ENCODE data around the gene NMT1.
"Not testable (repeated sequence)": the region's sequence is repeated elsewhere in the genome, so short reads cannot be mapped to it uniquely, and the experiment has no call there.

The NMT1 gene

GRCh38 chr17:45123930-45124796 is 63.0 kb downstream of the NMT1 start:
- peak; percentile 12 for DNase-seq

GRCh38 chr17:45124797-45125122 is 63.6 kb downstream of the NMT1 start:
- DNase-seq = not testable (repeated sequence)

- no peak for DNase-seq
Measured at GRCh38 chr17:45125509-45125908, 64.4 kb downstream of the NMT1 start.

- DNase-seq = no peak
Measured at GRCh38 chr17:45127207-45127547, 66.1 kb downstream of the NMT1 start.

- no peak for DNase-seq
Measured at GRCh38 chr17:45127548-45128300, 66.6 kb downstream of the NMT1 start.

DNA sequence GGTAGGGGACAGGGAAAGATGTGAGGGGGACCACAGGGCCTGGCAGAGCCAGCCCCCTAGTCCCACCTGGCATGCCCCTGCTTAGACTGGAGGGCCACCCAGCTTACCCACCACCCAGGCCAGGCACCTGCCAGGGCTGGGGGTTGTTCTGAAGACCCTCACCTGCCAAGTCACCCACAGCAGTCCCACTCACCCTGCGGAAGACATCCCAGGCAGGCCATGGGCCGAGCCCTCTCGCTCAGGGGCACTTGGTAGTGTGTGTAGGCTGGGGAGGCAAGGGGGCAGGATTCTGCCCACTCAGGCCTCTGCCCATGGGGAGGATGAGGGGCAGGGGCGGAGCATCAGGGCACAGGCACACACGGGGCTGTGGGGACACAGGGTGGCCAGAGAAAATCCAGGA is 67.2 kb downstream of the NMT1 start:
- no peak for DNase-seq

DNA sequence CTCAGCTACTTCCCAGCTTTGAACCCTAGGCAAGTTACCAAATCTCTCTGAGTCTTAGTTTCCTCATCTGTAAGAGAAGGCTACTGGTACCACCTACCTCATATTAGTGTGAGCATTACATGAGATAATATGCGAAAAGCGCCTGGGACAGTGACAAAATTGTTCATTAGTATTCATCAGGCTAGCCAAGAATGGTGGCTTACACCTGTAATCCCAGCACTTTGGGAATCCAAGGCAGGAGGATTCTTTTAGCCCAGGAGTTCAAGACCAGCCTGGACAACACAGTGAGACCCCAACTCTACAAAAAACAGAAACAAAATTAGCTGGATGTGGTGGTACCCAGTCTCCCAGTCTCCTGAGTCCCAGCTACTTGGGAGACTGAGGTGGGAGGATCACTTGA is 67.9 kb downstream of the NMT1 start:
- no peak for DNase-seq

DNA sequence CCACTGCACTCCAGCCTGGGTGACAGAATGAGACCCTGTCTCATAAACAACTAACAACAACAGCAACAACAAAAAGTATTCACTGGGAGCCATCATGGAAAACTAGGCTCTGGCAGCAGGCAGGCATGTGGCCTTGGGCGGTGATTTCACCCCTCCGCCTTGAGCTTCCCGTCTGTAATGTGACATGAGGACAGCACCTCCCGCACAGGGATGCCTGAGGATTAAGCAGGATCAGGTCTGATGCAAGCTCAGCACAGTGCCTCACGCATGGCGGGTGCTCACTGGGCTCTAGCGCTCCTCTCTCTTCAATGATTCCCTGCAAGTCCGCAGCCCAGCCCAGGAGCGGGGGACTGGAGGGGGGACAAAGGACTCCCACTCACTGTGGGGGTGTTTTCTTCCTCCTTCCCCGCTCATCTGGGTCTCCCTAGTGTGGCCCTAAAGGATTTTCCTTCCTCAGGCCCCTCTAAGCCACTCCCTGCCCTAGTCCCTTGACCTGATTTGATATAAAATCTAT is 68.4 kb downstream of the NMT1 start:
- DNase-seq = no peak

DNA sequence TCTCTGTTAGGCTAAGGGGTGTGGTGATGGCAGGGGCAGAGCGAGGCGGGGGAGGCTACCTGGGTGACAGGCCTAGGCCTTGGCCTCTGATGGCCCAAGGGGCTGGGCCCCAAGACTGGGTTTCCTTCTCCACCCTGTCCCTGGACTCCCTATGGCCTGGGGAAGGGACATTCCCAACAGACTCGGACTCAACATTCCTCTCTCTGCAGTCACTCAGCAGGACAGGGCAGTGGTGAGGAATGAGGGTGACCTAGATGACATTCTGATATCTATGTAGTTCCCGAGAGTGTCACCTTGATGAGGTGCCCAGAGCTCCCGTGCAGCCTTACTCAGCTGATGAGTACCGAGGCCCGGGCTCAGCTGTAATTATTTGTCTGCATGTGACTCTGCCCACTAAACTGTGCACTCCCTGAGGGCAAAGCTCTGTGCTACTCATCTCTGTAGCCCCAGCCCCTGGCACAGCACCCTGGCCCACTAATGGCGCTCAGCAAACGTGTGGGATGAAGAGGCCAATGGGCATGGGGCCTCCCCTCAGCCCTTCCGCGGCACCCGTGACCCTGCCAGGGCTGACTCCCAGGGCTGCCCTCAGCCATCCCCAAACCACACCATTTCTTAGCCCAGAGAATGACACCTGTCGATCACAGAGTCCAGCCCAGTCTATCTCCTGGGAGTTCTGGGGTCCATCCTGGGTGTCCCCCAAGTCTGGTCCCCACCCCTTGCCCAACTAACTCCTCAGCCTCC is 69.0 kb downstream of the NMT1 start:
- no peak for DNase-seq

DNA sequence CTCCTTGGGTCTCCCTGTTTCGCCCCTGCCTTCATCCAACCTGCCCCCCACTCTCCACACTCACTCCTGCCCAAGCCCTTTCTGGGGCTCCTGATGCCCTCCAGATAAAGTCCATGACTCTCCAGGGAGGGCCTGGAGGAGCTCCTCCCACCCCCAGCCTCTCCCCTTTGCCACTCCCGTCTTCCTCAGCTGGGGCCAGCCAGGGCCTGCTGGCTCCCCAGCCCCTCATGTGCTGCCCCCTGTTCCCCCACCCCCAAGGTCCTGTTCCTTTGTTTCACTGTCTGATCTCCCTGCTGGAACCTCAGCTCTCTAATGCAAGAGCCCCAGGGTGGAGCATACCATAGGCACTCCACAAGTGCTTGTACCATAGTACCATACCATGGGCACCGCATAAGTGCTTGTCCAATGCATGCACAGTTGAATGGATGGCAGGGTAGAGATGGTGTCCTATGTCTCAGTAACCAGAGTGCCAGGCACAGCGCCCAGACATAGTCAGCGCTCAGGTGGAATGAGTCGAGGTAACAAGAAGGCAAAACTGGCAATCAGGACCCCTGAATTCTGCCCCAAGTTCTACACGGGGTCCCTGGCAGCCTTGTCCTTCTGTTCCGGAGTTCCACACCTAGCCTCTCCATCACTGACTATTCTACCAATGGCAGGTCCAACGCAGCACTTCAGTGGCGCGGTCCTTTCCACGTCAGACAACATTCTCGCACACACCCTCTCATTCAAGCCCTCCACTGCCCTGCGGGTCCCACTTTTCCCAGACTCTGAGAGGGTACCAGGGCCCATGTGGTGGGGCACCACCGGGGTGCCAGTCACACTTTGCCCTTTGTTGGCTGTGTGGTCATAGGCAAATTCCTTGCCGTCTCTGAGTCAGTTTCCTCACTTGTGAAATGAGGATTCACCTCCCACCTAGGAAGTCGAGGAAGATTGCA is 69.8 kb downstream of the NMT1 start:
- no peak for DNase-seq

DNA sequence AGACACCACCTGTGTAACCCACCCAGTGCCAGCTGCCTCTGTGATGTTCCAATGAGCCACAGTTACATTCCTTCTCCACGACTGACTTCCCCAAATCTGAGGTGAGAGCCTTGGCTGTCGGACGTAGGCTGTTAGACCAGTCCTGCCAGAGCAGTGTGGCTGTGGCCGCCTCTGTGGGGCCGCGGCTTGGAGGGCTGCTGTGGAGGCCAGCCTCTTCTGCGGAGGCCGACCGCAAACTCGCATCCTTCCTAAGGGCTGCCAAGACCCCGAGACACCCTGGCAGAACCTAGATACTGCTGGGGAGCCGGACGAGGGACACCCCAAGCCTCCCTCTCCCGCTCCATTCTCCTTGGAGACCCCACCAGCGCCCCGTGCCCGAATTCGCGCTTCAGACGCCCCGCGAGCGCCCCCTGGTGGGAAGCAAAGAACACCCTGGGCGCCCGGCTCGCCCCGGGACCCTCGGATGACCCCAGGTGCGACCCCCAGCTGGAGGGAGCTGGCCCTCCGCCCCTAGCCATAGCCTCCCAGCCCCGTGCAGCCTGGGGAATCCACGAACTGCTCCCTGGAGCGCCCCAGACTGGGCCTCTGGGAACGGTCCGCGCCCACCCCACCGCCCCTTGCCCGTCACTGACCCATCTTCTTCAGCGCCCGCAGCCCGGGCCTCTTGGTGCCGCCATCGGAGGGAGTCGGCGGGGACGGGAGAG is 70.7 kb downstream of the NMT1 start:
- DNase-seq = peak; percentile 37

GRCh38 chr17:45132320-45132571 is 71.1 kb downstream of the NMT1 start, which contains the start of gene PLCD3:
PLCD3 (minus strand) TSS chr17:45132515; CDS start chr17:45132410, 105 bp downstream.
- no peak for DNase-seq

DNA sequence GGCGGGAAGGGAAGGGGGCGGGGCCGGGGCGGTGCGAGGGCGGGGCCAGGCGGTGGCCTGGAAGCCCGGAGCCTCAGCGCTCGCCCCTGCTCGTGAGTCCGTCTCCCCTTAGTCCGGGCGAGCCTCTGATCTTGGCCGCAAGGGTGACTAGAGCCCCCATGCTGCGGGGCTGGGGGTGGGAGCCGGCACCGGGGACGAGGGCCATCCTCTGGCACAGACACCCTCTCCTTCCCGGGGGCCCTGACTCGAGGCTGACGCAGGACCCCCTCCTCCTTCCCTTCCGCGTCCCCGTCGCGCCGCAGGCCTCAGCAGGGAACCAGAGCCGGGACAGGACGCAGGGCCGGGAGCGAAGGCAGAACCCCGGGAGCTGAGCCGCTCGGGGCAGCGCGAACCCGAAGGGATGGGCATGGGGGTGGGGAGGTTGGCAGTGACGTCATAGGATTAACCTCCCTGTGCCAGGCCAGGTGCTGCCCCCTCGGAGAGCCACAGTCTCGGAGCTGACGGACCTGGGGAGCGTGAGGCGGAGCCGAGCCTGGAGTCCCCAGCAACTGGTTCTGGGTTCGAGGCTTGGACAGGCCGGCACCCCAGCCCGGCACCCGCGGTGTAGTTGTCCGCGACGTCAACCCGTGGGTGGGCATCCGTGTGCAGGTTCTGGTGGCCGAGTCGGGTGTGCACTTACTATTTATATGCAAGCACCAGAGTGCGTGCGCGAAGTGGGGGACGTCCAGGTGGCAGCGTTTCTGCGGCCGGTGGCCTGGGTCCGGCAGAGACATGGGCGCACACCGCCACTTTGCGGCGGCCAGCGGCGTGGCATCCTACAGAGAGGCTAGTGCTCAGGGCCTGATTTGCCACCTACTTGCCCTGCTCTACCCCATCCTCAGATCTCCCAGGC is 71.7 kb downstream of the NMT1 start:
- DNase-seq = peak; percentile 76

- DNase-seq = peak; percentile 98
Measured at GRCh38 chr17:45135192-45135977, 74.3 kb downstream of the NMT1 start, which contains the start of gene ACBD4. ACBD4 (plus strand) TSS chr17:45135687; CDS start chr17:45136145, 458 bp downstream.

GRCh38 chr17:45135978-45136791 is 75.1 kb downstream of the NMT1 start:
- DNase-seq = no peak

DNA sequence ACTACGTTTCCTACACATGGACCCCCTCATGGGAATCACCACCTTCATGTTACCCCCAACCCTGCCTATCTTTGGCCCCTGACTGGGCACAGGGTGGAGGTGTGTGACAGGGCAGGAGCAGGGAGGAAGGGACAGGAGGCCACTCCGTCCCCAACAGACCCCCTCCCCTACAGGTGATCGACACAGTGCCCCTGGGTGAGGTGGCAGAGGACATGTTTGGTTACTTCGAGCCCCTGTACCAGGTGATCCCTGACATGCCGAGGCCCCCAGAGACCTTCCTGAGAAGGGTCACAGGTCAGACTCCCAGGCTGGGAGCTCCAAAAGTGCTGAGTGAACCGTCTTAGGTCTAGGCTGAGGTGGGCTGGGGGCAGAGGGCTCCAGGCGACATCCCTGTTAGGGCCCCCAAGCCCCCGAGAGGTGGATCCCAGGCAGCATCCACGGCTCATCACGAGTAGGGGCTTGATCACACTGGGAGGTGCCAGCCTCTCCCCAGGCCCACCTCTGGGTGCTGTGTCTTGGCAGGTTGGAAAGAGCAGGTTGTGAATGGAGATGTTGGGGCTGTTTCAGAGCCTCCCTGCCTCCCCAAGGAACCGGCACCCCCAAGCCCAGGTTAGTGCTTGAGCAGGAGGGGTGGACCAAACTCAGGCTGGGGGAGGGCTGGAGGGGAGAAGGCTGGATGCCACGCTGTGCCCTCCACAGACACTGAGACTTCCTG is 75.9 kb downstream of the NMT1 start:
- no peak for DNase-seq

GRCh38 chr17:45137561-45138305 is 76.6 kb downstream of the NMT1 start:
- DNase-seq = no peak
